KOPT-K1 (cell line): ENCODE data around the gene SPHK1.

Source experiments
- H3K27ac ChIP-seq: fragments of 200-600 bp; sonication (generic); 2 replicates; pipeline ENCODE4 v1.5.1; 2016; ENCODE audit warnings: antibody characterized with exemption, mild to moderate bottlenecking, low read depth, low read length; ENCODE audit not compliant: poor library complexity, severe bottlenecking
- H3K36me3 ChIP-seq: fragments of 200-600 bp; sonication (generic); 2 replicates; pipeline ENCODE4 v1.5.1; 2017; ENCODE audit warnings: antibody characterized with exemption, mild to moderate bottlenecking, low read length, moderate library complexity; ENCODE audit not compliant: insufficient read depth
- H3K9me3 ChIP-seq: fragments of 200-600 bp; sonication (generic); 2 replicates; pipeline ENCODE4 v1.5.1; 2017; ENCODE audit warnings: antibody characterized with exemption, low read length, mild to moderate bottlenecking; ENCODE audit not compliant: insufficient read depth, poor library complexity, severe bottlenecking

Gene SPHK1

GRCh38 chr17:76386966-76387765 lies 2.8 kb downstream of the SPHK1 start:
- Histone ChIP-seq H3K36me3 (peaks cover 34% of the 10 kb centered on the region), H3K27ac (no peak overlapping the region)

GRCh38 chr17:76388966-76389888 lies 4.8 kb downstream of the SPHK1 start:
- no peak overlapping the region for H3K27ac ChIP-seq
- H3K36me3 ChIP-seq = peaks cover 53% of the 10 kb centered on the region
- no peaks in the 10 kb centered on the region for H3K9me3 ChIP-seq

More at GRCh38 chr17:76386966-76387765, 2.8 kb downstream of the SPHK1 start:
- no peaks in the 10 kb centered on the region for H3K9me3 ChIP-seq

DNA sequence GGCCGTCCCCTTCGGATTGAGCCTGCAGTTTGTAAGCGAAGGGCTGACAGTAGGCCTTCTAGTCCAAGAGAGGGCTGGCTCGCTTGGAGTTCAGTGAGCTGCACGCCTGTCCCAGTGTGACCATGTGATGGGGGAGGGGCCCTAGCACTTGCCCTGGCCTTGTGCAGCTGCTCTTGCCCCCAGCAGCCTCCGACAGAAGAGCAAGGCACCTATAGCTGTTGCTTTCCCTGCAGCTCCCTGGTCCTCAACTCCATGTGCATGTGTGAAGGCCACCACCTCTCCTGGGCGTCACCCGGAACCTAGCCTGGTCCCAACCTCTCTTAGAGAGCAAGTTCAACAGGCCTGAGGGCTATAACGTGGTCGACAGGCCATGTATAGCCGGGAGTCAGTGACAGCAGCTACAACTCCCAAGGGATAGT lies 5.6 kb downstream of the SPHK1 start:
- peaks cover 54% of the 10 kb centered on the region for H3K36me3 ChIP-seq
- H3K27ac ChIP-seq = no peak overlapping the region
- no peaks in the 10 kb centered on the region for H3K9me3 ChIP-seq

- H3K27ac ChIP-seq = no peak overlapping the region
- H3K9me3 ChIP-seq = no peaks in the 10 kb centered on the region
- H3K36me3 ChIP-seq = peaks cover 66% of the 10 kb centered on the region
Observed at GRCh38 chr17:76391200-76391715, 6.8 kb downstream of the SPHK1 start.

- peaks cover 91% of the 10 kb centered on the region for H3K36me3 ChIP-seq
- H3K9me3 ChIP-seq = no peaks in the 10 kb centered on the region
- no peak overlapping the region for H3K27ac ChIP-seq
Observed at GRCh38 chr17:76394166-76394565, 9.8 kb downstream of the SPHK1 start.

DNA sequence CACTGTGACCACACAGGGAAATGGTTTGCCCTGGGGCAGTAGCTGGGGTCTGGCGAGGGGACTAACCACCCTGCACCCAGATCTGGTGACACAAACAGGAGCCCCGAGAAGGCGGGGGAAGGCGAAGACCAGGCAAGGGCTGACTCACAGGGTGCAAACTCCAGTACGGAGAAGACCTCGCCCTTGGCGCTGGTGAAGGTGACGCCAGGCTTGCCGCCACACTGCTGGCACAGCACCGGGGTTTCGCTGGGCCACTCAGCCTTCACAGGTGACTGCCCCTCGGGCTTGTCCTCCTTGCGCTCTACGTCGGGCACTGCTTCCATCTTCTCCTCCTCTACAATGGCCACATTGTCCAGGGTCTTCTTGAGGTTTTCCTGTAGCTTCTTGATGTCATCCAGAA lies 11.6 kb downstream of the SPHK1 start:
- H3K9me3 ChIP-seq = no peaks in the 10 kb centered on the region
- H3K36me3 ChIP-seq = peaks cover 91% of the 10 kb centered on the region
- no peak overlapping the region for H3K27ac ChIP-seq

DNA sequence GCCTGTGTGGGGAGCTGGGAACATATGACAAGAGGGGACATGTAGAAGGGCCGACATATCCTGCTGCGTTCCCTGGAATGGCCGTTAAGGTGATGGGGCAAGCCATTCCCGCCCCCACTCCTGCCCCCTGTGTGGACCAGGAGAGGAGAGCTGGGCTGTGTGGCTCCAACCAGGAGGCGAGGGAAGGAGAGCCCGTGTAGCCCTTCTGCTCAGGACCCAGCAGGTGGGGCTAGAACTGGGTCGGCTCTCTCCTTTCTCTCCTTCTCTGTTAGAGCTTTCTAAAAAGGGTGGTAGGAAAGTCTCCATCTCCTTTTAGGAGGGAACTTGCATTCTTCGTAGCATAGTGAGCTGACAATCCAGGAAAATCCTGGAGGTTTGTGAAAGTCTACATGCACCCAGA lies 12.8 kb downstream of the SPHK1 start:
- Histone ChIP-seq H3K9me3 (no peaks in the 10 kb centered on the region), H3K36me3 (peaks cover 91% of the 10 kb centered on the region), H3K27ac (no peak overlapping the region)

DNA sequence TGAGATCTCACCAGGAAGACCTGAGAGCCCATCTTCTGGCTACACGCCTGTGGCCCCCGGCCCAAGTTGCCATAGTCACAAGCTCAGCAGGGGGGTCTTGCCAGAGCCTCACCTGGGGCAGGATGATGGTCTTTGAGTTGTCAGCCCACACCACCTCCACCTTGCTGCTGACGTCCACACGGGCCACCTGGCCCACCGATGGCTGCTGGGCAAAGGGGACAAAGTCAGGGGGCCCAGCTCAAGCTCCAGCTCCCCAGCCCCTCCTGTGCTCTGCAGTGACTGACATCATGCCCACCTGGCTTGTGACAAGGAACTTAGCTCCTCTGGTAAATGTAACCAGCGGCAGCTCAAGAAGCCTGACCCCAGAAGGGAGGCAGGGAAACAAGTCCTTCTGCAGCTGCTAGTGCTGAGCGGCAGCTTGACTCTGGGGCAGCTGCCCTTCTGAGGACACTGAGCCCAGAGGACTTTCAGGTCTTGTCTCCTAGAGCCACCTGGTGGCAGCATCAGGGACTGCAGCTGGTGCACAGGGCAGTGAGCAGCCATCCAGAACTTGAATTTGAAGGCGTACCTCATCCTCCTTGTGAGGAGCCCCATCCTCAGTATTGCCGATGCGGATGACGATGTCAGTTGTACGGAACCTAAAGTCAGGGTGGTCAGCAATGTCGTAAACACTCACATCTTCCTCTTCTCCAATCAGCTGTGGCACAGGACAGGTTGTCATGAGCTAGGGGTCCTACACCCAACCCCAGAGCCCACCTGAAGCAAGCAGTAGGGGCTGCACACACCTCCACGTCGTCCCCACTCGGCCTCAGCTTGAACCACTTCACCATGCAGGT lies 13.5 kb downstream of the SPHK1 start:
- H3K27ac ChIP-seq = no peak overlapping the region
- no peaks in the 10 kb centered on the region for H3K9me3 ChIP-seq
- peaks cover 91% of the 10 kb centered on the region for H3K36me3 ChIP-seq

DNA sequence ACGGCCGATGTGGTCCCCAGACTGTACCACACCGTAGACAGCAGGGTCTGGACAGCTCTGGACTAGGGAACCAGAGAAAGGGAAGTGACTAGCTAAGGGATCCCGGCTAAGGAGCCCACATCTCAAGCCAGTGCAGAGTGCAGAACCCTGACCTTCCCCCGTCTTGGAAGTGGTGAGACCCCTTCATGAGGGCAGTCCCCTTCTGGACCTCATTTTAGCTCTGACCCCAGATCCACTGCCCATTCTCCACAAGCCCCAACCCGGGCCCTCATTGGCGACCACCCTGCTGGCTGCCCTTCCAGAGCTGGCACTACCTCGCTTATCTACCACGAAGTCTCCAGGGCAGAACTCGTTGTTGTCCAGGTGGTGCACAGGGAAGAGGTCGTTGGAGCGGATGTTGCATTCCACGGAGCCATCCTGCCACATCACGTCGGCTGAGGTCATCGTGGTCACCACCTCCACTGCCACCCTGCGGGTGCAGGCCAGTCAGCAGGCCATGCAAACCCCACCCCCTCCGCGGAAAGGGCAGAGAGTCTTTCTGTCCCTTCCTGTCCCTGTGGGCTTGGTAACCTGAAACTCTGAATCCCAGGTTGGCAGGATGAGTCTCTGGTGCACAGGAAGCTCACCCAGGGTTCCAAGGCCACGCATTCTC lies 14.2 kb downstream of the SPHK1 start:
- no peak overlapping the region for H3K27ac ChIP-seq
- H3K9me3 ChIP-seq = no peaks in the 10 kb centered on the region
- peaks cover 91% of the 10 kb centered on the region for H3K36me3 ChIP-seq

DNA sequence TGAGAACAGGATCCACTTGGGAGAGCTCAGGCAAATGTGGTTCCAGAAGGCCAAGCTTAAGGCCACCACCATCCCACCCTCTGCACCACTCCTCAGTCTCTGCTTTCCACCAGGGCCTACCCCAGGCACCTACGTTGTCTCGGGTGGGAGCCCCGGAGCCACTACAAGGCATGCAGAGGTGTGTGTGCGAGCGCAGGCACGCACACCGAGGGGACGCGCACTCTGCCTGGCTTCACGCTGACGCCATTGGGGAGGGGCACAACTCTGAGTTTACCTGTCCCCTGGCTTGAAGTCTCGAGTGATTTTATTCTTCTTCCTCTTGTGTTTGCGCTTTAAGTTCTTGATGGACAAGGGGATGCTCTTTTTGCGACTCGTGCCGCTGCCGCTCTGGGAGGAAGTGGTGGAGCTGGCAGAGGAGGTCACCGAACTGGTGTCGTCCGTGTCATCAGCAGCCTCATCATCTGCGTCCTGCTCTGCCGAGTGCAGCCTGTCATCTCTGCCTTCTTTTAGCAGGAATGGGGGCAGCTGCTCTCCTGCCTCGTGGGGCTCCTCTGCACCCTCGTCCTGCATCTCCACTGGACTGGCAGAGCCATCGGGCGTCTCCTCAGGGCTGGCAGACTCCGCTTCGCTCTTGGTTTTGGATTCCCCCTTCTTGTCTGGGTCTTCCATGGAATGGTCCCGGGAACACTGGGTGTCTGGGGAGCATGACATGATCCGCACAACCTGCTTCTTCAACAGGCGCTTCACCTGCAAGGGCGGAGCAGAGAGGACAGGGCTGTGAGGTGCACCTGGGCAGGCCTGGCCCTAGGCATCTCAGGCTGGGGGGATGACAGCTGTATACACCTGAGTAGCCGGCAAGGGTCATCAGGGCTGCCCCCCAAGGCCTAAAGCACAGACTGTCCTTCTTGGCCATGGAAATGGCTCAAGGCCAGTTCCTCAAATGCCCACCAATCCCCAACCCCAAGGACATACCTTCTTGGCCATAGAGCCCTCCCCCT lies 15.1 kb downstream of the SPHK1 start:
- H3K36me3 ChIP-seq = peaks cover 92% of the 10 kb centered on the region
- H3K27ac ChIP-seq = no peak overlapping the region
- H3K9me3 ChIP-seq = no peaks in the 10 kb centered on the region

DNA sequence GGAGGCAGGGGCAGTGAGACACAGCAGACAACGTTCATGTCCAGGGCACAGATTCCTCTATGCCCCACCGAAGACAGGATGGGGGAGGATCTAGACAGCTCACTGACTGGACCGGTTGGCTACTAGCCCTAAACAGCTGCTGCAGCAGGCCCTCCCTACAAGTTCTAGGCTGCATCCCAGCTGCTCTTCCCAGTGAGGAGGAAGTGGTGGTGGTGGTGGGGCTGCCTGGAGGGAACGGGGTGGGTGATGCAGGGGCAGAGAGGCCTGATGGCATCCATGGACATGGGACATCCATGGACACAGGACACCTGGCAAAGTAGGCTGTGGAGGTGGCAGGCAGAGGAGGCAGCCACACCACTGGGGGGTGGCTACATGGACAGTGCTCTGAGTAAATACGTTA lies 18.3 kb downstream of the SPHK1 start:
- no peak overlapping the region for H3K27ac ChIP-seq
- no peaks in the 10 kb centered on the region for H3K9me3 ChIP-seq
- H3K36me3 ChIP-seq = peaks cover 84% of the 10 kb centered on the region

DNA sequence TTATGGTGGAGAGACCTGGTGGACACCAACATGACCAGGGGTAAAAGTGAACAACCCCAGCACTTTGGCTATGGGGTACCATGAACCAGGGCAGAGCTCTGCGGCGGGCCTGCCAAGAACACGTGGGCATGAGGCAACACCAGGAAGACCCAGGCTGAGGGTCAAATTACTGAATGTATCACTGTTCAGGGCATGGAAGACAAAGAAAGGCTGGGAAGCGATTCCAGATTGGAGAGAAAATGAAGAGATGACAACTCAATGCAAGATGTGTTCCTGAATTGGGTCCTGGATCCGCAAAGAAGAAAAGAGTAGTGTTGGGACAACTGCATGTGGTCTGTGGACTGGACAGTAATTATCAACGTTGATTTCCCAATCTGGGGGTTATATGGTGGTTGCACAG lies 19.8 kb downstream of the SPHK1 start:
- H3K36me3 ChIP-seq = peaks cover 69% of the 10 kb centered on the region
- H3K27ac ChIP-seq = no peak overlapping the region
- no peaks in the 10 kb centered on the region for H3K9me3 ChIP-seq

GRCh38 chr17:76404976-76405563 lies 20.7 kb downstream of the SPHK1 start:
- no peak overlapping the region for H3K27ac ChIP-seq
- peaks cover 66% of the 10 kb centered on the region for H3K36me3 ChIP-seq
- H3K9me3 ChIP-seq = no peaks in the 10 kb centered on the region
